Astrocyte of the hippocampus (primary cell): ENCODE data around the gene DNAH10.

Experiments
- DNase-seq: peaks from one replicate; pipeline ENCODE4 v3.0.0; 2011; ENCODE audit warnings: low read depth, low spot score

DNAH10 gene

GRCh38 chr12:123840765-123841425, 78.8 kb downstream of the DNAH10 start:
- no peak for DNase-seq

GRCh38 chr12:123843912-123844748, 82.0 kb downstream of the DNAH10 start:
- DNase-seq = no peak

GRCh38 chr12:123845881-123846280, 83.8 kb downstream of the DNAH10 start:
- no peak for DNase-seq

- DNase-seq = no peak
These were observed 84.2 kb downstream of the DNAH10 start for GRCh38 chr12:123846340-123846739.

- no peak for DNase-seq
These were observed 84.9 kb downstream of the DNAH10 start for GRCh38 chr12:123847019-123847418.

GRCh38 chr12:123847876-123848275, 85.8 kb downstream of the DNAH10 start:
- DNase-seq = no peak

- no peak for DNase-seq
These were observed 87.4 kb downstream of the DNAH10 start for GRCh38 chr12:123849517-123849916.

GRCh38 chr12:123850246-123851134, 88.4 kb downstream of the DNAH10 start:
- DNase-seq = no peak

- DNase-seq = no peak
These were observed 91.4 kb downstream of the DNAH10 start for GRCh38 chr12:123853396-123854070.

- DNase-seq = no peak
These were observed 92.1 kb downstream of the DNAH10 start for GRCh38 chr12:123854232-123854631.

- DNase-seq = no peak
These were observed 92.8 kb downstream of the DNAH10 start for GRCh38 chr12:123854918-123855317.

- no peak for DNase-seq
These were observed 94.6 kb downstream of the DNAH10 start for GRCh38 chr12:123856681-123857080.

GRCh38 chr12:123858176-123858575, 96.1 kb downstream of the DNAH10 start:
- DNase-seq = no peak

GRCh38 chr12:123859035-123859434, 96.9 kb downstream of the DNAH10 start:
- no peak for DNase-seq

GRCh38 chr12:123860377-123860776, 98.3 kb downstream of the DNAH10 start:
- DNase-seq = no peak

GRCh38 chr12:123861392-123861791, 99.3 kb downstream of the DNAH10 start:
- DNase-seq = no peak

- no peak for DNase-seq
These were observed 105.0 kb downstream of the DNAH10 start for GRCh38 chr12:123867141-123867540.

- no peak for DNase-seq
These were observed 106.7 kb downstream of the DNAH10 start for GRCh38 chr12:123868791-123869190.

- no peak for DNase-seq
These were observed 111.7 kb downstream of the DNAH10 start for GRCh38 chr12:123873793-123874192.

- no peak for DNase-seq
These were observed 115.9 kb downstream of the DNAH10 start for GRCh38 chr12:123877968-123878367.

- no peak for DNase-seq
These were observed 117.0 kb downstream of the DNAH10 start for GRCh38 chr12:123879101-123879500.

GRCh38 chr12:123879691-123880090, 117.6 kb downstream of the DNAH10 start:
- no peak for DNase-seq
